ENCODE results near the gene PDK4. TPM values are rescaled to one million over a fixed set of nuclear protein-coding genes. Genes with fewer than 3 reads are reported as not detected.

PDK4 gene
- total and polyA plus RNA-seq, 10 of the 15 experiments (the other 5 are each of a cell fraction or from before 2014, with no cell fraction given) = 0.03 to 0.46 TPM; not detected in 8

DNA sequence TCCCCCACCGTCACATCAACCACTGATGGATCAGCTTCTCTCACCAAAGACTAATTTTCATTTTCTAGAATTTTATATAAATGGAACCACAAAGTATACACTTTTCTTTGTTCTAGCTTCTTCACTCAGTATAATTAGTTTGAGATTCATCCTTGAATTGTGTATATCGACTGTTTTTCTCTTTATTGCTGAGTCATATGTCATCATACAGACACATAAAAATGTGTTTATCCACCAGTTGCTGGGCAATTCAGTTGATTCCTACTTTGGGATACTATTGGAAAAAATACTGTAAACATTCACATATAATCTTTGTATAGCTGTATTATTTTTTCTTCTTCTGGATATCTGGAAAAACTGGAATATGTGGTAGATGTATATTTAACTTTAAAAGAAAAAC lies 26.6 kb downstream of the PDK4 start:
- H3K79me2 ChIP-seq (ENCODE audit: control insufficient read depth, insufficient read depth, low read length) = no peaks in the 10 kb centered on the region
- 35% methylated on average over 2 of the region's 2 CpGs for WGBS (ENCODE audit: insufficient coverage, insufficient replicate concordance, low lambda C conversion rate, missing lambda C conversion rate)
- no peaks in the 10 kb centered on the region for H3K4me1 ChIP-seq (ENCODE audit: control insufficient read depth, insufficient read depth, low read length)
- RAD21 ChIA-PET (ENCODE audit: unreplicated experiment) = no interaction called here
- no peak for FAIRE-seq
- CTCF ChIA-PET = interaction anchor here (1.4 to 2.0 kb wide), 2 partner anchors 117 to 153 kb away, joined by 3 to 6 read pairs; no protein-coding TSS in a partner anchor
- no peak overlapping the region for H3K4me3 ChIP-seq
- no peak overlapping the region for H3K27ac ChIP-seq (ENCODE audit: control insufficient read depth, insufficient read depth)
- intact Hi-C loops (cut with micrococcal nuclease; ENCODE audit: unreplicated experiment) (no loop called here), in situ Hi-C loops (cut with MboI) (no loop called here)
- H3K27me3 ChIP-seq (replicated peaks in 1 of 2; ENCODE audit: control insufficient read depth in 2 of 2, insufficient read depth in 2 of 2, low read length in 1 of 2) = no peaks in the 10 kb centered on the region
- no peak overlapping the region for H2AFZ ChIP-seq (ENCODE audit: control insufficient read depth, low read depth, low read length)
- no TSS peak for BruUV-seq (replicated peaks)
- H3K4me2 ChIP-seq (ENCODE audit: control insufficient read depth, insufficient read depth) = no peak overlapping the region
- POLR2A ChIA-PET = no interaction called here
- SMC1A ChIA-PET (ENCODE audit: uncharacterized antibody, unreplicated experiment) = interaction anchor here (0.7 to 1.8 kb wide), 6 partner anchors 11 to 1665 kb away, joined by 3 to 5 read pairs (median 4); no protein-coding TSS in a partner anchor
- H3K36me3 ChIP-seq (ENCODE audit: control insufficient read depth in 2 of 2, insufficient read depth in 2 of 2, low read length in 1 of 2) = no peaks in the 10 kb centered on the region
- no peak for ATAC-seq
- no peaks in the 10 kb centered on the region for H4K20me1 ChIP-seq (ENCODE audit: control insufficient read depth, insufficient read depth)
- H3K9ac ChIP-seq (ENCODE audit: control insufficient read depth, insufficient read depth, low read length) = no peak overlapping the region
- no peak for DNase-seq (ENCODE audit: low read depth, low spot score)
- no peaks in the 10 kb centered on the region for H3K9me3 ChIP-seq (replicated peaks; ENCODE audit: control insufficient read depth, insufficient read depth, low read length)
- TF ChIP-seq, protein P1, sequence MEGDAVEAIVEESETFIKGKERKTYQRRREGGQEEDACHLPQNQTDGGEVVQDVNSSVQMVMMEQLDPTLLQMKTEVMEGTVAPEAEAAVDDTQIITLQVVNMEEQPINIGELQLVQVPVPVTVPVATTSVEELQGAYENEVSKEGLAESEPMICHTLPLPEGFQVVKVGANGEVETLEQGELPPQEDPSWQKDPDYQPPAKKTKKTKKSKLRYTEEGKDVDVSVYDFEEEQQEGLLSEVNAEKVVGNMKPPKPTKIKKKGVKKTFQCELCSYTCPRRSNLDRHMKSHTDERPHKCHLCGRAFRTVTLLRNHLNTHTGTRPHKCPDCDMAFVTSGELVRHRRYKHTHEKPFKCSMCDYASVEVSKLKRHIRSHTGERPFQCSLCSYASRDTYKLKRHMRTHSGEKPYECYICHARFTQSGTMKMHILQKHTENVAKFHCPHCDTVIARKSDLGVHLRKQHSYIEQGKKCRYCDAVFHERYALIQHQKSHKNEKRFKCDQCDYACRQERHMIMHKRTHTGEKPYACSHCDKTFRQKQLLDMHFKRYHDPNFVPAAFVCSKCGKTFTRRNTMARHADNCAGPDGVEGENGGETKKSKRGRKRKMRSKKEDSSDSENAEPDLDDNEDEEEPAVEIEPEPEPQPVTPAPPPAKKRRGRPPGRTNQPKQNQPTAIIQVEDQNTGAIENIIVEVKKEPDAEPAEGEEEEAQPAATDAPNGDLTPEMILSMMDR (IDR thresholded peaks at IDR 0.05 in 2 of 3, conservative IDR thresholded peaks at IDR 0.05 in 1 of 3; ENCODE audit: control insufficient read depth in 2 of 3, extremely low read depth in 1 of 3, insufficient read depth in 1 of 3, low read depth in 3 of 3, low read length in 3 of 3) = no peak
- TF ChIP-seq RFX5 (IDR thresholded peaks at IDR 0.05; ENCODE audit: low read depth, low read length) (no peak), NFXL1 (IDR thresholded peaks at IDR 0.05; ENCODE audit: borderline replicate concordance) (no peak), TCF3 (IDR thresholded peaks at IDR 0.05; ENCODE audit: borderline replicate concordance, insufficient read depth, low read depth, low read length) (no peak), ZBED1 (IDR thresholded peaks at IDR 0.05; ENCODE audit: borderline replicate concordance) (no peak), NBN (IDR thresholded peaks at IDR 0.05) (no peak), HCFC1 (IDR thresholded peaks at IDR 0.05; ENCODE audit: low read length) (no peak), SIN3A (IDR thresholded peaks at IDR 0.05; ENCODE audit: low read depth, low read length) (no peak), RCOR1 (conservative IDR thresholded peaks at IDR 0.05; ENCODE audit: low read depth, low read length) (no peak), TARDBP (IDR thresholded peaks at IDR 0.05; ENCODE audit: borderline replicate concordance) (no peak), NFYA (IDR thresholded peaks at IDR 0.05; ENCODE audit: borderline replicate concordance, low read depth, low read length) (no peak), CBX3 (IDR thresholded peaks at IDR 0.05; ENCODE audit: borderline replicate concordance, low read depth) (no peak), RELB (IDR thresholded peaks at IDR 0.05; ENCODE audit: low read depth) (no peak)
- TF ChIP-seq, protein P2, sequence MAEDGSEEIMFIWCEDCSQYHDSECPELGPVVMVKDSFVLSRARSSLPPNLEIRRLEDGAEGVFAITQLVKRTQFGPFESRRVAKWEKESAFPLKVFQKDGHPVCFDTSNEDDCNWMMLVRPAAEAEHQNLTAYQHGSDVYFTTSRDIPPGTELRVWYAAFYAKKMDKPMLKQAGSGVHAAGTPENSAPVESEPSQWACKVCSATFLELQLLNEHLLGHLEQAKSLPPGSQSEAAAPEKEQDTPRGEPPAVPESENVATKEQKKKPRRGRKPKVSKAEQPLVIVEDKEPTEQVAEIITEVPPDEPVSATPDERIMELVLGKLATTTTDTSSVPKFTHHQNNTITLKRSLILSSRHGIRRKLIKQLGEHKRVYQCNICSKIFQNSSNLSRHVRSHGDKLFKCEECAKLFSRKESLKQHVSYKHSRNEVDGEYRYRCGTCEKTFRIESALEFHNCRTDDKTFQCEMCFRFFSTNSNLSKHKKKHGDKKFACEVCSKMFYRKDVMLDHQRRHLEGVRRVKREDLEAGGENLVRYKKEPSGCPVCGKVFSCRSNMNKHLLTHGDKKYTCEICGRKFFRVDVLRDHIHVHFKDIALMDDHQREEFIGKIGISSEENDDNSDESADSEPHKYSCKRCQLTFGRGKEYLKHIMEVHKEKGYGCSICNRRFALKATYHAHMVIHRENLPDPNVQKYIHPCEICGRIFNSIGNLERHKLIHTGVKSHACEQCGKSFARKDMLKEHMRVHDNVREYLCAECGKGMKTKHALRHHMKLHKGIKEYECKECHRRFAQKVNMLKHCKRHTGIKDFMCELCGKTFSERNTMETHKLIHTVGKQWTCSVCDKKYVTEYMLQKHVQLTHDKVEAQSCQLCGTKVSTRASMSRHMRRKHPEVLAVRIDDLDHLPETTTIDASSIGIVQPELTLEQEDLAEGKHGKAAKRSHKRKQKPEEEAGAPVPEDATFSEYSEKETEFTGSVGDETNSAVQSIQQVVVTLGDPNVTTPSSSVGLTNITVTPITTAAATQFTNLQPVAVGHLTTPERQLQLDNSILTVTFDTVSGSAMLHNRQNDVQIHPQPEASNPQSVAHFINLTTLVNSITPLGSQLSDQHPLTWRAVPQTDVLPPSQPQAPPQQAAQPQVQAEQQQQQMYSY (CRISPR knock-in tag; IDR thresholded peaks at IDR 0.05) = no peak
- TF ChIP-seq, protein P3, sequence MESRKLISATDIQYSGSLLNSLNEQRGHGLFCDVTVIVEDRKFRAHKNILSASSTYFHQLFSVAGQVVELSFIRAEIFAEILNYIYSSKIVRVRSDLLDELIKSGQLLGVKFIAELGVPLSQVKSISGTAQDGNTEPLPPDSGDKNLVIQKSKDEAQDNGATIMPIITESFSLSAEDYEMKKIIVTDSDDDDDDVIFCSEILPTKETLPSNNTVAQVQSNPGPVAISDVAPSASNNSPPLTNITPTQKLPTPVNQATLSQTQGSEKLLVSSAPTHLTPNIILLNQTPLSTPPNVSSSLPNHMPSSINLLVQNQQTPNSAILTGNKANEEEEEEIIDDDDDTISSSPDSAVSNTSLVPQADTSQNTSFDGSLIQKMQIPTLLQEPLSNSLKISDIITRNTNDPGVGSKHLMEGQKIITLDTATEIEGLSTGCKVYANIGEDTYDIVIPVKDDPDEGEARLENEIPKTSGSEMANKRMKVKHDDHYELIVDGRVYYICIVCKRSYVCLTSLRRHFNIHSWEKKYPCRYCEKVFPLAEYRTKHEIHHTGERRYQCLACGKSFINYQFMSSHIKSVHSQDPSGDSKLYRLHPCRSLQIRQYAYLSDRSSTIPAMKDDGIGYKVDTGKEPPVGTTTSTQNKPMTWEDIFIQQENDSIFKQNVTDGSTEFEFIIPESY (IDR thresholded peaks at IDR 0.05) = no peak

All from GM12878 (cell line).